HCT116 (cell line): Measurements from ENCODE around the gene KAT6B. TPM values are rescaled to one million over a fixed set of nuclear protein-coding genes. Genes with fewer than 3 reads are reported as not detected.

Experiments used
- ATAC-seq: fragments of 200-7000 bp; cut with Tn5 transposase; 2 replicates; pipeline ENCODE4 v1.9.1; 2020; ENCODE audit warnings: mild to moderate bottlenecking, moderate library complexity
- BruUV-seq: library from RNA; stranded (reverse); fragments of 400-500 nt; replicated peaks from 2 replicates; lab custom pipeline; 2021; lab: Mats Ljungman, UMichigan
- CTCF ChIA-PET: fragments of 300-600 bp; sonication (Branson Sonifier 250); formaldehyde crosslinking; loops from one replicate; lab custom pipeline; 2021; ENCODE audit warnings: antibody characterized with exemption; lab: Charles Lee
- POLR2A ChIA-PET: fragments of 300-600, 350-600 bp; sonication (Branson Sonifier 250); formaldehyde crosslinking; loops from one replicate; lab custom pipeline; 2021; ENCODE audit warnings: antibody characterized with exemption; lab: Charles Lee
- RAD21 ChIA-PET, 2 experiments: fragments of 300-600 bp; sonication (Branson Sonifier 250); formaldehyde crosslinking; loops; one replicate each; lab custom pipeline; 2023; ENCODE audit warnings: low total read pairs in 2 of 2; ENCODE audit not compliant: uncharacterized antibody in 2 of 2, unreplicated experiment in 2 of 2, low non-redundant PET in 1 of 2; lab: Charles Lee
- DNase-seq: peaks from one replicate; pipeline ENCODE4 v3.0.0-alpha.2; 2010; ENCODE audit warnings: low read depth, low spot score
- H2AFZ ChIP-seq: fragments of 200-600 bp; shearing (Covaris generic), sonication (generic); 2 replicates; pipeline ENCODE4 v1.6.1; 2017; ENCODE audit warnings: low read depth, mixed run types, mixed read lengths, antibody characterized with exemption, low read length; ENCODE audit not compliant: poor library complexity, severe bottlenecking
- H3K27ac ChIP-seq: 2 replicates; pipeline ENCODE4 v1.5.1; 2012; ENCODE audit warnings: low read depth, low read length
- H3K27me3 ChIP-seq: fragments of 200-600 bp; sonication (generic); 2 replicates; pipeline ENCODE4 v1.6.1; 2016; ENCODE audit warnings: mixed run types, low read length, mixed read lengths; ENCODE audit not compliant: insufficient read depth
- H3K36me3 ChIP-seq, 2 experiments: fragments of 200-500 bp in 1 of 2; fragments of 200-600 bp in 1 of 2; sonication (Bioruptor generic) in 1 of 2; sonication (generic) in 1 of 2; 2 replicates each; pipeline versions ENCODE4 v1.5.1 to v1.6.1; 2014 to 2016; ENCODE audit warnings: low read length in 2 of 2, inconsistent platforms in 1 of 2, mixed read lengths in 1 of 2, mixed run types in 1 of 2; ENCODE audit not compliant: insufficient read depth in 2 of 2, control insufficient read depth in 1 of 2
- H3K4me1 ChIP-seq, 2 experiments: fragments of 200-600 bp in 1 of 2; sonication (generic) in 1 of 2; 2 replicates each; pipeline versions ENCODE4 v1.5.1 to v1.6.1; 2012 to 2017; ENCODE audit warnings: low read length in 2 of 2, inconsistent platforms in 1 of 2, mild to moderate bottlenecking in 1 of 2, mixed read lengths in 1 of 2, mixed run types in 1 of 2, moderate library complexity in 1 of 2; ENCODE audit not compliant: insufficient read depth in 2 of 2, control insufficient read depth in 1 of 2
- H3K4me2 ChIP-seq: fragments of 200-600 bp; sonication (generic); 2 replicates; pipeline ENCODE4 v1.6.1; 2017; ENCODE audit warnings: mixed run types, low read length, mixed read lengths
- H3K4me3 ChIP-seq, 2 experiments: fragments of 200-600 bp in 1 of 2; sonication (generic) in 1 of 2; replicated peaks in 1 of 2; 2 replicates each; pipeline ENCODE4 v1.5.1; 2011 to 2016; ENCODE audit warnings: low read length in 2 of 2, control low read depth in 1 of 2, low read depth in 1 of 2, mild to moderate bottlenecking in 1 of 2, mixed read lengths in 1 of 2, mixed run types in 1 of 2
- H3K79me2 ChIP-seq: fragments of 200-600 bp; sonication (generic); 2 replicates; pipeline ENCODE4 v1.6.1; 2017; ENCODE audit warnings: mild to moderate bottlenecking, mixed run types, low read length, moderate library complexity, mixed read lengths; ENCODE audit not compliant: insufficient read depth
- H3K9ac ChIP-seq: fragments of 200-600 bp; sonication (generic); 2 replicates; pipeline ENCODE4 v1.6.1; 2016; ENCODE audit warnings: low read length, mixed read lengths
- H3K9me2 ChIP-seq: fragments of 200-600 bp; sonication (generic), shearing (Covaris generic); 2 replicates; pipeline ENCODE4 v1.6.1; 2017; ENCODE audit warnings: mixed run types, mild to moderate bottlenecking, moderate library complexity; ENCODE audit not compliant: insufficient read depth
- H3K9me3 ChIP-seq, 2 experiments: fragments of 200-500 bp in 1 of 2; fragments of 200-600 bp in 1 of 2; sonication (Bioruptor generic) in 1 of 2; sonication (generic) in 1 of 2; 2 replicates each; pipeline ENCODE4 v1.6.1; 2014 to 2017; ENCODE audit warnings: low read length in 2 of 2, mixed read lengths in 2 of 2, inconsistent platforms in 1 of 2, low read depth in 1 of 2, mild to moderate bottlenecking in 1 of 2, mixed run types in 1 of 2, moderate library complexity in 1 of 2; ENCODE audit not compliant: control insufficient read depth in 1 of 2, insufficient read depth in 1 of 2
- H4K20me1 ChIP-seq: fragments of 200-600 bp; sonication (generic), shearing (Covaris generic); 2 replicates; pipeline ENCODE4 v1.6.1; 2017; ENCODE audit warnings: mixed run types, mild to moderate bottlenecking, moderate library complexity; ENCODE audit not compliant: insufficient read depth
- CBX3 ChIP-seq: IDR thresholded peaks from 2 replicates; pipeline ENCODE4 v1.6.1; 2012; ENCODE audit warnings: low read depth
- CTCF ChIP-seq, 3 experiments: fragments of 200-600 bp in 1 of 3; sonication (generic) in 1 of 3; IDR thresholded peaks in 2 of 3; conservative IDR thresholded peaks in 1 of 3; 2 replicates each; pipeline ENCODE4 v1.5.1; 2012 to 2017; ENCODE audit warnings: low read depth in 2 of 3, low read length in 2 of 3, antibody characterized with exemption in 1 of 3, borderline replicate concordance in 1 of 3, control low read depth in 1 of 3, mild to moderate bottlenecking in 1 of 3, mixed read lengths in 1 of 3, mixed run types in 1 of 3, moderate library complexity in 1 of 3; ENCODE audit not compliant: insufficient read depth in 1 of 3
- EGR1 ChIP-seq: IDR thresholded peaks from 2 replicates; pipeline ENCODE4 v1.6.1; 2012; ENCODE audit warnings: low read depth
- ELF1 ChIP-seq: IDR thresholded peaks from 2 replicates; pipeline ENCODE4 v1.6.1; 2012; ENCODE audit warnings: low read depth, borderline replicate concordance
- EZH2 ChIP-seq: fragments of 200-600 bp; sonication (generic); IDR thresholded peaks from 2 replicates; pipeline ENCODE4 v1.6.1; 2017; ENCODE audit warnings: antibody characterized with exemption, mixed run types
- EZH2phosphoT487 ChIP-seq: fragments of 200-600 bp; IDR thresholded peaks from 2 replicates; pipeline ENCODE4 v1.6.1; 2018; ENCODE audit warnings: antibody characterized with exemption, borderline replicate concordance
- JUND ChIP-seq: IDR thresholded peaks from 2 replicates; pipeline ENCODE4 v1.6.1; 2012
- MAX ChIP-seq: IDR thresholded peaks from 2 replicates; pipeline ENCODE4 v1.6.1; 2012
- POLR2A ChIP-seq: IDR thresholded peaks from 2 replicates; pipeline ENCODE4 v1.7.0; 2011; ENCODE audit warnings: borderline replicate concordance; ENCODE audit not compliant: insufficient read depth, insufficient read length; ENCODE audit errors: extremely low read depth
- POLR2AphosphoS5 ChIP-seq: IDR thresholded peaks from 2 replicates; pipeline ENCODE4 v1.6.1; 2011; ENCODE audit warnings: mild to moderate bottlenecking, low read depth, low read length, moderate library complexity
- SIN3A ChIP-seq: IDR thresholded peaks from 2 replicates; pipeline ENCODE4 v1.6.1; 2012; ENCODE audit warnings: low read depth
- SRF ChIP-seq: IDR thresholded peaks from 2 replicates; pipeline ENCODE4 v1.6.1; 2012; ENCODE audit warnings: low read depth
- ZBTB33 ChIP-seq: IDR thresholded peaks from 2 replicates; pipeline ENCODE4 v1.6.1; 2011; ENCODE audit warnings: mild to moderate bottlenecking, low read length, moderate library complexity; ENCODE audit not compliant: insufficient replicate concordance; ENCODE audit errors: extremely low read depth
- ZNF274 ChIP-seq: fragments of 200-500 bp; sonication (Bioruptor generic); IDR thresholded peaks from 2 replicates; pipeline ENCODE4 v1.6.1; 2014; ENCODE audit warnings: mild to moderate bottlenecking, low read depth, low read length, inconsistent platforms
- intact Hi-C: fragments of 100-400 bp; cut with micrococcal nuclease; formaldehyde crosslinking; loops from 2 replicates; pipeline ENCODE4 v1.10.0; 2022
- total RNA-seq: library from RNA; stranded (reverse); gene quantifications from one replicate; pipeline ENCODE4 v1.2.1, GENCODE V29; 2021; ENCODE audit not compliant: unreplicated experiment
- TF ChIP-seq, protein P1 (sequence below): IDR thresholded peaks from 2 replicates; pipeline ENCODE4 v1.6.1; 2012; ENCODE audit warnings: low read depth
- TF ChIP-seq, protein P2 (sequence below): IDR thresholded peaks from 2 replicates; pipeline ENCODE4 v1.6.1; 2012

Gene KAT6B
- total RNA-seq, 1 experiment from 2014 or later = 17.8 TPM

DNA sequence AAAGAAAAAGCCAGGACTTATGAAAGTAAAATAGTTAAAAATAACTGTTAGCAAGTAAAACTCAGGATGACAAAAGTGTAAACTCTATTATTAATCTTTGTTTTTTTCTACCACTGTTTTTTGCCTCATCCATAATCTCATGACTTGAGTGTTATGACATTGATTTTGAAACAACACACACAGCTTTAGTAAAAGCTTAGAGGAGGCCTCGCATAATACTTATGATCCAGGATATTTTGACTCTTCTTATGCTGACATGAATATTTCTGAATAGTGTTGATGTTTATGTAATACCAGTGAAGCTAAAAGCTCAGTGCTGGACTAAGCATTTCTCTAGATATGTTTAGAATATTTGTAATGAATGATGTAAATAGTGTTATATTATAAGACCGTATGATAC is 10.5 kb downstream of the KAT6B start:
- no TSS peak for BruUV-seq
- intact Hi-C loops = no loop called here
- H3K9me3 ChIP-seq = no peaks in the 10 kb centered on the region
- no peak for TF ChIP-seq ZNF274
- TF ChIP-seq, protein P1, sequence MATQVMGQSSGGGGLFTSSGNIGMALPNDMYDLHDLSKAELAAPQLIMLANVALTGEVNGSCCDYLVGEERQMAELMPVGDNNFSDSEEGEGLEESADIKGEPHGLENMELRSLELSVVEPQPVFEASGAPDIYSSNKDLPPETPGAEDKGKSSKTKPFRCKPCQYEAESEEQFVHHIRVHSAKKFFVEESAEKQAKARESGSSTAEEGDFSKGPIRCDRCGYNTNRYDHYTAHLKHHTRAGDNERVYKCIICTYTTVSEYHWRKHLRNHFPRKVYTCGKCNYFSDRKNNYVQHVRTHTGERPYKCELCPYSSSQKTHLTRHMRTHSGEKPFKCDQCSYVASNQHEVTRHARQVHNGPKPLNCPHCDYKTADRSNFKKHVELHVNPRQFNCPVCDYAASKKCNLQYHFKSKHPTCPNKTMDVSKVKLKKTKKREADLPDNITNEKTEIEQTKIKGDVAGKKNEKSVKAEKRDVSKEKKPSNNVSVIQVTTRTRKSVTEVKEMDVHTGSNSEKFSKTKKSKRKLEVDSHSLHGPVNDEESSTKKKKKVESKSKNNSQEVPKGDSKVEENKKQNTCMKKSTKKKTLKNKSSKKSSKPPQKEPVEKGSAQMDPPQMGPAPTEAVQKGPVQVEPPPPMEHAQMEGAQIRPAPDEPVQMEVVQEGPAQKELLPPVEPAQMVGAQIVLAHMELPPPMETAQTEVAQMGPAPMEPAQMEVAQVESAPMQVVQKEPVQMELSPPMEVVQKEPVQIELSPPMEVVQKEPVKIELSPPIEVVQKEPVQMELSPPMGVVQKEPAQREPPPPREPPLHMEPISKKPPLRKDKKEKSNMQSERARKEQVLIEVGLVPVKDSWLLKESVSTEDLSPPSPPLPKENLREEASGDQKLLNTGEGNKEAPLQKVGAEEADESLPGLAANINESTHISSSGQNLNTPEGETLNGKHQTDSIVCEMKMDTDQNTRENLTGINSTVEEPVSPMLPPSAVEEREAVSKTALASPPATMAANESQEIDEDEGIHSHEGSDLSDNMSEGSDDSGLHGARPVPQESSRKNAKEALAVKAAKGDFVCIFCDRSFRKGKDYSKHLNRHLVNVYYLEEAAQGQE = no peak
- no peak for TF ChIP-seq MAX
- no peak for TF ChIP-seq SRF
- TF ChIP-seq POLR2A = no peak
- no peak for TF ChIP-seq JUND
- no peak for TF ChIP-seq SIN3A
- TF ChIP-seq CTCF (IDR thresholded peaks at IDR 0.05 in 2 of 3, conservative IDR thresholded peaks at IDR 0.05 in 1 of 3; ENCODE audit: borderline replicate concordance in 1 of 3, insufficient read depth in 1 of 3, low read depth in 2 of 3, low read length in 2 of 3) = no peak
- no peak for TF ChIP-seq EZH2phosphoT487
- no peak for TF ChIP-seq POLR2AphosphoS5
- TF ChIP-seq ZBTB33 = no peak
- no peak for TF ChIP-seq EZH2
- no peak for TF ChIP-seq EGR1
- TF ChIP-seq, protein P2, sequence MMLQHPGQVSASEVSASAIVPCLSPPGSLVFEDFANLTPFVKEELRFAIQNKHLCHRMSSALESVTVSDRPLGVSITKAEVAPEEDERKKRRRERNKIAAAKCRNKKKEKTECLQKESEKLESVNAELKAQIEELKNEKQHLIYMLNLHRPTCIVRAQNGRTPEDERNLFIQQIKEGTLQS = no peak
- no peak for TF ChIP-seq ELF1
- no peak for TF ChIP-seq CBX3
- ChIA-PET RAD21 (no interaction called here), CTCF (no interaction called here), POLR2A (no interaction called here)
- H3K4me3 ChIP-seq = no peak overlapping the region
- DNase-seq (no peak), ATAC-seq (no peak)
- no peaks in the 10 kb centered on the region for H3K9me2 ChIP-seq
- H2AFZ ChIP-seq = no peak overlapping the region
- H3K27me3 ChIP-seq = no peaks in the 10 kb centered on the region
- H3K4me1 ChIP-seq = no peaks in the 10 kb centered on the region
- H4K20me1 ChIP-seq = no peaks in the 10 kb centered on the region
- H3K27ac ChIP-seq = no peak overlapping the region
- H3K9ac ChIP-seq = no peak overlapping the region
- H3K36me3 ChIP-seq = no peaks in the 10 kb centered on the region
- H3K79me2 ChIP-seq = peaks cover 7% of the 10 kb centered on the region
- H3K4me2 ChIP-seq = no peak overlapping the region
